K562 (cell line): ENCODE results near the gene NDFIP1. TPM values are rescaled to one million over a fixed set of nuclear protein-coding genes. Genes with fewer than 3 reads are reported as not detected.

Source experiments
- CHD7 ChIP-seq: fragments of 200-600 bp; sonication (generic); IDR thresholded peaks from one replicate; pipeline ENCODE4 v1.6.1; 2012; ENCODE audit warnings: mild to moderate bottlenecking, low read depth, low read length, inconsistent platforms
- polyA plus RNA-seq, 8 experiments: library from polyadenylated mRNA; depleted of rRNA in 4 of 8; stranded (reverse) in 5 of 8; unstranded in 3 of 8; fragments of >200 nt; fragmentation: Nextera tagmentation in 2 of 8; fragmentation: Illumina TruSeq in 1 of 8; extraction: Ambion mirVana in 2 of 8; extraction: Trizol in 1 of 8; gene quantifications; 2 replicates each; pipeline versions ENCODE4 v1.2.1 to v1.2.3, GENCODE V29; 2011 to 2014; ENCODE audit warnings: inconsistent platforms in 1 of 8, missing spikeins in 1 of 8
- total RNA-seq, 7 experiments: library from RNA; depleted of rRNA in 6 of 7; stranded (reverse); fragments of >200 nt in 6 of 7; fragmentation: Illumina TruSeq in 2 of 7; extraction: Trizol in 2 of 7; gene quantifications; 2 replicates each; pipeline versions ENCODE4 v1.2.1 to v1.2.3, GENCODE V29; 2011 to 2021; ENCODE audit warnings: low replicate concordance in 1 of 7

Gene NDFIP1
- total and polyA plus RNA-seq, 9 of the 15 experiments (the other 6 are each of a cell fraction or from before 2014, with no cell fraction given): 5.3 to 37.5 (median 31.9) TPM

GRCh38 chr5:142176255-142176654 is 67.7 kb downstream of the NDFIP1 start (continued):
- no peak for TF ChIP-seq CHD7
- TF ChIP-seq, all 486 proteins: peak for 0
